ENCODE measurements around the gene MAP4K4. TPM values are rescaled to one million over a fixed set of nuclear protein-coding genes. Genes with fewer than 3 reads are reported as not detected.
"Not testable (repeated sequence)": the region's sequence is repeated elsewhere in the genome, so short reads cannot be mapped to it uniquely, and the experiment has no call there.

MAP4K4 gene
- total RNA-seq, 2 donors from 2014 or later: 47.5 to 50.4 TPM

DNA sequence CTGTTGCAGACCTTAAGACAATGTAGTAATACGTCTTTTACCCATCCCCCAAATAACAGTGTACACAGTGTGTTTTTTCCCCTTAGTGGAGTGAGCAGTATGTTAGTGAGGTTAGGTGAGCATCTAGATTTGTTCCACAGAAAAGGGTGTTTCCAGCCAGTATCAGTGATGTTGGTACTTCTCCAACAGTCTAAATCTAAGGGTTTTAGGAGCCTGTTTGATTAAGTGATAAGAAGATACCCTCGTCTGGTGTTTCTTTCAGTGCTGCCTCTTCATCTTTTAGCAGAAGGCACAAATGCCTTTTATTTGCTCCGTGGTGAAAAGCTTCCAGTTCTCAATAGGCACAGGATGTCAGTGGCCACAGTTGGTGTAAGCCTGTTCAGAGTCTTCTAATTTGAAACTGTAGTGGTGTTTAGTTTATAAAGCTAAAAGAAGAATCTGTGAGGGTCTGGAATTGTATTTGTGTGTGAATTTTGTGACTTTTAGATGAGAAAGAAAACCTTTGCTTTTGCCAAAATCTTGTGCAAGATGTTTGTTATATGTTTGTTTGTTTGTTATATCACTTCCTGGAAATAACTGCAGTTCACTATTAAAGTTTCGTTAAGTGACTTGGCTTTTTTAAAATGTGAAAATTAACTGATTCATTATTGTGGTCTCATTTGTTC is 71.2 kb downstream of the MAP4K4 start:
- H3K27ac ChIP-seq: no peak overlapping the region
- H3K27me3 ChIP-seq: no peaks in the 10 kb centered on the region
- no peaks in the 10 kb centered on the region for H3K9me3 ChIP-seq
- no peaks in the 10 kb centered on the region for H3K36me3 ChIP-seq
- no peak overlapping the region for H3K4me3 ChIP-seq
- TF ChIP-seq, protein P1, sequence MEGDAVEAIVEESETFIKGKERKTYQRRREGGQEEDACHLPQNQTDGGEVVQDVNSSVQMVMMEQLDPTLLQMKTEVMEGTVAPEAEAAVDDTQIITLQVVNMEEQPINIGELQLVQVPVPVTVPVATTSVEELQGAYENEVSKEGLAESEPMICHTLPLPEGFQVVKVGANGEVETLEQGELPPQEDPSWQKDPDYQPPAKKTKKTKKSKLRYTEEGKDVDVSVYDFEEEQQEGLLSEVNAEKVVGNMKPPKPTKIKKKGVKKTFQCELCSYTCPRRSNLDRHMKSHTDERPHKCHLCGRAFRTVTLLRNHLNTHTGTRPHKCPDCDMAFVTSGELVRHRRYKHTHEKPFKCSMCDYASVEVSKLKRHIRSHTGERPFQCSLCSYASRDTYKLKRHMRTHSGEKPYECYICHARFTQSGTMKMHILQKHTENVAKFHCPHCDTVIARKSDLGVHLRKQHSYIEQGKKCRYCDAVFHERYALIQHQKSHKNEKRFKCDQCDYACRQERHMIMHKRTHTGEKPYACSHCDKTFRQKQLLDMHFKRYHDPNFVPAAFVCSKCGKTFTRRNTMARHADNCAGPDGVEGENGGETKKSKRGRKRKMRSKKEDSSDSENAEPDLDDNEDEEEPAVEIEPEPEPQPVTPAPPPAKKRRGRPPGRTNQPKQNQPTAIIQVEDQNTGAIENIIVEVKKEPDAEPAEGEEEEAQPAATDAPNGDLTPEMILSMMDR (IDR thresholded peaks at IDR 0.05): no peak
- no peak for DNase-seq (ENCODE audit: low spot score)
- peaks cover 0 to 82% of the 10 kb centered on the region in 2 donors for H3K4me1 ChIP-seq

DNA sequence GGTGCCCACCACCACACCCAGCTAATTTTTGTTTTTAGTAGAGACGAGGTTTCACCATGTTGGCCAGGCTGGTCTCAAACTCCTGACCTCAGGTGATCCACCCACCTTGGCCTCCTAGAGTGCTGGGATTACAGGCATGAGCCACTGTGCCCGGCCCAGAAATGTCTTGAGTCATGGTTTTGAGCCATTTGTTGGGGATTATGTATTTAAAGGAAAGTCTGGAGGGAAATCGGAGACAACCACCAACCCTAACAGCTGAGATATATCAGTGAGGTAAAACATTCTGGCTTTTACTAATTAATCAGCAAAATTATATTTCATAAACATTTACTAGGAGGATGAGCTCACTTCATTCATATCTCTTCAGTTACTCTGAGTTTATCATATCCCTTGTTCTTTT is 72.2 kb downstream of the MAP4K4 start:
- not testable (repeated sequence) for H3K27me3 ChIP-seq; H3K4me3 ChIP-seq; DNase-seq (ENCODE audit: low spot score); H3K36me3 ChIP-seq; H3K9me3 ChIP-seq; H3K27ac ChIP-seq
- peaks cover 0 to 81% of the 10 kb centered on the region in 2 donors for H3K4me1 ChIP-seq

DNA sequence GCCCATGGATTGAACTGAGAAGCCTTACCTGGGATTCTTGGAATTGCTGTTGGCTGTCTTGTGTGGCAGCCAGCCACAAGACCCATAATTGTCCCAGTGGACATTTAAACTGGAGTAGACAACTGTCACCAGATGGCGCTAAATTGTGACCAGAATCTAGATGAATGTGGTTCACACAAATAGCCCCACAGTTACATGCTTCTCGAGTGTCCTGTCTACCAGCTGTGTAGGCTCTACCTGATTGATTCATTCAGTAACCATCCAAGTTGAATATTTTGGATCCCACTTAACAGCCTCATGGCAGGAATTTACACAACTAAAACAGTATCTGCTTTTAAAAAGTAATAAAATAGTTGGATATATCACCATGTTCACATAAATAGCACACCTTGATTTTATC is 73.2 kb downstream of the MAP4K4 start:
- peaks cover 0 to 81% of the 10 kb centered on the region in 2 donors for H3K4me1 ChIP-seq
- TF ChIP-seq, protein P1 (IDR thresholded peaks at IDR 0.05): peak in 1 of 2 donors; percentile 54
- H3K4me3 ChIP-seq: no peak overlapping the region
- no peak for DNase-seq (ENCODE audit: low spot score)
- H3K36me3 ChIP-seq: no peaks in the 10 kb centered on the region
- H3K27ac ChIP-seq: no peak overlapping the region
- no peaks in the 10 kb centered on the region for H3K9me3 ChIP-seq
- no peaks in the 10 kb centered on the region for H3K27me3 ChIP-seq

DNA sequence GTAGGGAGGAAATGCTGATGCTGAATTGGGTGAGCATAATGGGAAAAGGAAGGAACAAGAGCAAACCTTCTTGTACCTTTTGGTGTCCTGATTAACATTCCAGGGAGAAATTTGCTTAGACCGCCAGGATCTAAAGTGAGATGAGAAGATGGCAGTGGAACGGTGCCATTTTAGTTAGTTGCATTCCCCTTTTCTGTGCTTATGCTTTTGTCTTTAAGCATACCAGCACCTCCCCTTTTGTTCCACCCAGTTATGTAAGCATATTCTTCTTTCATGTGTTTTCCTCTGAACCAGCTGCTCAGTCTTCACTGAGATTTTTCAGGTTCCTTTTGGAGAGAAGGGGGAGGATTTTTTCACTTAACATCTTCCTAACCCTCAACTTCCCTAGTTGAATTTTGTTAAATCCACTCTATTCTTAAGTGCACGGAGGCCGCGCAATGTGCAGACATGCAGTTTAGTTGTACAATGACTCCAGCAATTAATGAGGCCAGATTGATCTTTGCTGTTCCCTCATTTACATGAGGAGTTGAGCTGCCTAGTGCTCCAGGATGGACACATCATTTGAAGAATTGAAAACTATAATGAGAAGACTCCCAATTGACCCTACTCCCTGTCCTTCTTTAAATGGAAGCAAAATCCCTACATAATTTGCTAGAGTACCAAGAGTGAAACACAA is 73.9 kb downstream of the MAP4K4 start:
- H3K27ac ChIP-seq: no peak overlapping the region
- TF ChIP-seq, protein P1 (IDR thresholded peaks at IDR 0.05): no peak
- peaks cover 0 to 81% of the 10 kb centered on the region in 2 donors for H3K4me1 ChIP-seq
- no peak for DNase-seq (ENCODE audit: low spot score)
- H3K9me3 ChIP-seq: no peaks in the 10 kb centered on the region
- H3K36me3 ChIP-seq: no peaks in the 10 kb centered on the region
- H3K27me3 ChIP-seq: no peaks in the 10 kb centered on the region
- H3K4me3 ChIP-seq: no peak overlapping the region

DNA sequence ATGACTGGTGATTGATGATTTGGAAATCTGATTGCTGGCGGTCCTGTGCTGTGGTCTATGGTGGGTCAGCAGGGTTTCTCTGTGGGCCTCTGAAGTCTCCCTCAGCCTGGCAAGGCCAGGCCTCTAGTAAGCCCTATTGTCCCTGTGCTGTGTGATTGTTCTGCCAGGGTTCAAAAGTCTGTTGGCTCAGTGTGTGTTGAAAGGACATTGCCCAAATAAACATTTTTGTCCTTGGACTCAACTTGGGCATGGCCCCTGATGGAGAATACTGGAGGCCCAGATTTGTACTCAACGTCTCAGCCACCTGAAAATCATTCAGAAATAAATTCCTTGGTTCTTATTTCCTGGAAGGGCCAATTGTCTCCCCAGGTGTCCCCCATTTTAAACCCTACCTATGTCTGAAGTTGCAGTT is 74.4 kb downstream of the MAP4K4 start:
- Histone ChIP-seq H3K27ac (no peak overlapping the region), H3K4me3 (no peak overlapping the region), H3K36me3 (no peaks in the 10 kb centered on the region)

DNA sequence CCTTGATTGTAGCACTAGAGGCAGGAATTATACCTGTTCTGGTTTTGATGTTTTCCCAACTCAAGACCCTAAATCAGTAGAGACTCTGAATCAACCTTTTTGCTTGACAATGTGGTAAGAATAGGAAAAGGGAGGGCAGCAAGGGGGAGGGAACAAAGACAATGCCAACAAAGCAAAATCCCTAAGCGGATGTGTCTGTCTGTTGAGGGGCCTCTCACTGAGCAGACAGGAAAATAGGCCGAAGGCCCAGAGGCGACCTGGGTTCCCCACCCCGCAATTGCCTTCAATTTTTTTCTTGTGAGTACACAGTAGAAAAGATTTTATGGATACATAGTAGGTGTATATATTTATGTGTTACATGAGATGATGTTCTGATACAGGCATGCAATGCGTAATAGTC is 75.6 kb downstream of the MAP4K4 start:
- no peaks in the 10 kb centered on the region for H3K27me3 ChIP-seq
- H3K4me3 ChIP-seq: no peak overlapping the region
- peaks cover 0 to 81% of the 10 kb centered on the region in 2 donors for H3K4me1 ChIP-seq
- DNase-seq (ENCODE audit: low spot score): no peak
- TF ChIP-seq, protein P1 (IDR thresholded peaks at IDR 0.05): no peak
- no peaks in the 10 kb centered on the region for H3K9me3 ChIP-seq
- no peak overlapping the region for H3K27ac ChIP-seq
- no peaks in the 10 kb centered on the region for H3K36me3 ChIP-seq

More for the DNA sequence above, 74.4 kb downstream of the MAP4K4 start:
- TF ChIP-seq, protein P1 (IDR thresholded peaks at IDR 0.05): no peak
- H3K9me3 ChIP-seq: no peaks in the 10 kb centered on the region
- H3K27me3 ChIP-seq: no peaks in the 10 kb centered on the region
- peaks cover 0 to 81% of the 10 kb centered on the region in 2 donors for H3K4me1 ChIP-seq
- DNase-seq (ENCODE audit: low spot score): no peak

DNA sequence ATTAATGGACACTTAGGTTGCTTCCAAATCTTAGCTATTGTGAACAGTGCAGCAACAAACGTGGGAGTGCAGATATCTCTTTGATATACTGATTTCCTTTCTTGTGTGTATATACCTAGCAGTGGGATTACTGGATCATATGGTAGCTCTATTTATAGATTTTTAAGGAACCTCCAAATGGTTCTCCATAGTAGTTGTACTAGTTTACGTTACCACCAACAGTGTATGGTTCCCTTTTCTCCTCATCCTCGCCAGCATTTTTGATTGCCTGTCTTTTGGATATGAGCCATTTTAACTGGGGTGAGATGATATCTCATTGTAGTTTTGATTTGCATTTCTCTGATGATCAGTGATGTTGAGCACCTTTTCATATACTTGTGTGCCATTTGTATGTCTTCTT is 76.5 kb downstream of the MAP4K4 start:
- not testable (repeated sequence) for H3K27me3 ChIP-seq; H3K4me3 ChIP-seq; DNase-seq (ENCODE audit: low spot score); H3K36me3 ChIP-seq; H3K27ac ChIP-seq; H3K9me3 ChIP-seq
- H3K4me1 ChIP-seq: peaks cover 0 to 81% of the 10 kb centered on the region in 2 donors

Measured in right atrium auricular region (tissue), 2 donors.